HepG2 (cell line): ENCODE results near the gene NDOR1. TPM values are rescaled to one million over a fixed set of nuclear protein-coding genes. Genes with fewer than 3 reads are reported as not detected.

Source experiments
- GPBP1L1 ChIP-seq: sonication (generic); formaldehyde crosslinking; IDR thresholded peaks from 2 replicates; pipeline ENCODE4 v1.5.0; 2020; ENCODE audit warnings: mild to moderate bottlenecking, missing genetic modification reagents
- HNRNPL ChIP-seq: fragments of 200-400 bp; formaldehyde crosslinking; IDR thresholded peaks from 2 replicates; pipeline ENCODE4 v1.6.1; 2017; ENCODE audit warnings: mild to moderate bottlenecking, low read depth, low read length
- HOXA5 ChIP-seq: sonication (generic); formaldehyde crosslinking; IDR thresholded peaks from 2 replicates; pipeline ENCODE4 v1.4.0; 2020; ENCODE audit warnings: missing genetic modification reagents
- KDM5A ChIP-seq: fragments of 200-600 bp; sonication (generic); IDR thresholded peaks from 2 replicates; pipeline ENCODE4 v1.7.0; 2018; ENCODE audit warnings: antibody characterized with exemption, mild to moderate bottlenecking, low read length, borderline replicate concordance
- MEIS2 ChIP-seq: sonication (generic); formaldehyde crosslinking; IDR thresholded peaks from 2 replicates; pipeline ENCODE4 v1.9.0; 2021; ENCODE audit warnings: mild to moderate bottlenecking, missing genetic modification reagents
- MYC ChIP-seq: sonication (generic); formaldehyde crosslinking; IDR thresholded peaks from 2 replicates; pipeline ENCODE4 v1.9.0; 2021; ENCODE audit warnings: missing genetic modification reagents, borderline replicate concordance
- PHF8 ChIP-seq: sonication (generic); formaldehyde crosslinking; IDR thresholded peaks from 2 replicates; pipeline ENCODE4 v1.5.0; 2020; ENCODE audit warnings: missing genetic modification reagents
- SIX4 ChIP-seq: sonication (generic); formaldehyde crosslinking; IDR thresholded peaks from 2 replicates; pipeline ENCODE4 v1.4.0; 2020; ENCODE audit warnings: missing genetic modification reagents
- STAT6 ChIP-seq: sonication (generic); formaldehyde crosslinking; IDR thresholded peaks from 2 replicates; pipeline ENCODE4 v1.4.0; 2020; ENCODE audit warnings: missing genetic modification reagents, mild to moderate bottlenecking, borderline replicate concordance
- TARDBP ChIP-seq: sonication (generic); formaldehyde crosslinking; IDR thresholded peaks from 2 replicates; pipeline ENCODE4 v1.8.0; 2022; ENCODE audit warnings: mild to moderate bottlenecking, missing genetic modification reagents
- ZBTB42 ChIP-seq: sonication (generic); formaldehyde crosslinking; IDR thresholded peaks from 2 replicates; pipeline ENCODE4 v1.5.0; 2020; ENCODE audit warnings: mild to moderate bottlenecking, missing genetic modification reagents
- ZNF121 ChIP-seq: sonication (generic); formaldehyde crosslinking; IDR thresholded peaks from 2 replicates; pipeline ENCODE4 v1.5.0; 2020; ENCODE audit warnings: mild to moderate bottlenecking, missing genetic modification reagents
- ZNF124 ChIP-seq: sonication (generic); formaldehyde crosslinking; IDR thresholded peaks from 2 replicates; pipeline ENCODE4 v1.4.0; 2020; ENCODE audit warnings: missing genetic modification reagents
- ZNF362 ChIP-seq: sonication (generic); formaldehyde crosslinking; IDR thresholded peaks from 2 replicates; pipeline ENCODE4 v1.4.0; 2020; ENCODE audit warnings: missing genetic modification reagents, mild to moderate bottlenecking, borderline replicate concordance
- ZNF530 ChIP-seq: sonication (generic); formaldehyde crosslinking; IDR thresholded peaks from 2 replicates; pipeline ENCODE4 v1.5.0; 2020; ENCODE audit warnings: low read depth, mild to moderate bottlenecking, missing genetic modification reagents
- ZNF644 ChIP-seq: IDR thresholded peaks from 2 replicates; pipeline ENCODE4 v1.6.1; 2016; ENCODE audit warnings: low read depth
- ZNF674 ChIP-seq: sonication (generic); formaldehyde crosslinking; IDR thresholded peaks from 2 replicates; pipeline ENCODE4 v1.5.0; 2020; ENCODE audit warnings: low read depth, mild to moderate bottlenecking, missing genetic modification reagents
- ZNF691 ChIP-seq: sonication (generic); formaldehyde crosslinking; IDR thresholded peaks from 2 replicates; pipeline ENCODE4 v1.4.0; 2020; ENCODE audit warnings: missing genetic modification reagents, low read depth, mild to moderate bottlenecking, borderline replicate concordance
- ZNF724P ChIP-seq: sonication (generic); formaldehyde crosslinking; IDR thresholded peaks from 2 replicates; pipeline ENCODE4 v1.8.0; 2022; ENCODE audit warnings: missing genetic modification reagents, borderline replicate concordance
- polyA plus RNA-seq, 8 experiments: library from polyadenylated mRNA; depleted of rRNA in 3 of 8; stranded (reverse) in 7 of 8; unstranded in 1 of 8; fragments of >200 nt; fragmentation: Illumina TruSeq in 4 of 8; extraction: Trizol in 4 of 8; gene quantifications; 2 replicates each; pipeline versions ENCODE4 v1.2.1 to v1.2.3, GENCODE V29; 2011 to 2016; ENCODE audit warnings: low read depth in 4 of 8, missing spikeins in 1 of 8, mixed read lengths in 1 of 8; ENCODE audit not compliant: insufficient read depth in 1 of 8
- total RNA-seq, 5 experiments: library from RNA; depleted of rRNA; stranded (reverse); fragments of >200 nt; fragmentation: Illumina TruSeq; extraction: Trizol; gene quantifications; 2 replicates each; pipeline ENCODE4 v1.2.3, GENCODE V29; 2016; ENCODE audit warnings: low read depth in 1 of 5

Gene NDOR1
- total and polyA plus RNA-seq, 2 of the 13 experiments (the other 11 are each of a cell fraction or from before 2014, with no cell fraction given), result 3.6 to 8.7 TPM

GRCh38 chr9:137240318-137240840 lies 34.9 kb downstream of the NDOR1 start (continued):
- TF ChIP-seq STAT6 (CRISPR knock-in tag) (no peak; the same call in 1 of the 2 replicates), PHF8 (CRISPR knock-in tag) (peak; percentile 84), GPBP1L1 (no peak), ZNF362 (no peak; the same call in 1 of the 2 replicates), KDM5A (0 out of 2 replicates have a peak, but pooled peaks have one; percentile 36), ZNF691 (CRISPR knock-in tag) (0 out of 2 replicates have a peak, but pooled peaks have one; percentile 75), ZNF724P (CRISPR knock-in tag) (0 out of 2 replicates have a peak, but pooled peaks have one; percentile 70), HNRNPL (no peak), ZBTB42 (no peak), HOXA5 (CRISPR knock-in tag) (peak; percentile 84), ZNF674 (no peak), MEIS2 (CRISPR knock-in tag) (no peak), SIX4 (CRISPR knock-in tag) (no peak), ZNF121 (CRISPR knock-in tag) (0 out of 2 replicates have a peak, but pooled peaks have one; percentile 62), MYC (CRISPR knock-in tag) (peak; percentile 94), ZNF530 (CRISPR knock-in tag) (no peak), ZNF644 (CRISPR knock-in tag) (no peak), TARDBP (no peak), ZNF124 (CRISPR knock-in tag) (0 out of 2 replicates have a peak, but pooled peaks have one; percentile 46)
